Ecto neural progenitor cell (in vitro differentiated cells): ENCODE measurements around the gene IL17B.

Experiments
- DNase-seq: peaks from one replicate; pipeline ENCODE4 v3.0.0-alpha.2; 2018; ENCODE audit warnings: low spot score

The IL17B gene

GRCh38 chr5:149379177-149379761 lies at the start of gene IL17B:
Gene IL17B, minus strand, starts transcription at chr5:149379292. Its CDS starts 67 bp downstream, at chr5:149379225.
- no peak for DNase-seq

GRCh38 chr5:149428032-149428431 lies 48.9 kb upstream of the IL17B start:
- DNase-seq: no peak

GRCh38 chr5:149427374-149427773 lies 48.3 kb upstream of the IL17B start:
- DNase-seq: no peak

- no peak for DNase-seq
These were observed 47.8 kb upstream of the IL17B start for GRCh38 chr5:149426931-149427330.

- no peak for DNase-seq
These were observed 46.6 kb upstream of the IL17B start for GRCh38 chr5:149425729-149426128.

GRCh38 chr5:149424371-149425315 lies 45.6 kb upstream of the IL17B start:
- DNase-seq: no peak

GRCh38 chr5:149423794-149424268 lies 44.7 kb upstream of the IL17B start:
- DNase-seq: no peak

- DNase-seq: no peak
These were observed 44.1 kb upstream of the IL17B start for GRCh38 chr5:149423049-149423793.

- DNase-seq: no peak
These were observed 43.4 kb upstream of the IL17B start for GRCh38 chr5:149422366-149423048.

GRCh38 chr5:149421834-149422233 lies 42.7 kb upstream of the IL17B start:
- no peak for DNase-seq

GRCh38 chr5:149421372-149421685 lies 42.2 kb upstream of the IL17B start:
- DNase-seq: no peak

GRCh38 chr5:149420545-149421371 lies 41.7 kb upstream of the IL17B start:
- no peak for DNase-seq

GRCh38 chr5:149419859-149420544 lies 40.9 kb upstream of the IL17B start:
- DNase-seq: no peak

- DNase-seq: no peak
These were observed 40.4 kb upstream of the IL17B start for GRCh38 chr5:149419532-149419858.

GRCh38 chr5:149418910-149419531 lies 39.9 kb upstream of the IL17B start:
- no peak for DNase-seq

GRCh38 chr5:149417711-149418368 lies 38.7 kb upstream of the IL17B start:
- no peak for DNase-seq

GRCh38 chr5:149416987-149417710 lies 38.1 kb upstream of the IL17B start:
- no peak for DNase-seq

GRCh38 chr5:149415066-149415967 lies 36.2 kb upstream of the IL17B start:
- no peak for DNase-seq
